ENCODE measurements around the gene ZNF221.

DNA sequence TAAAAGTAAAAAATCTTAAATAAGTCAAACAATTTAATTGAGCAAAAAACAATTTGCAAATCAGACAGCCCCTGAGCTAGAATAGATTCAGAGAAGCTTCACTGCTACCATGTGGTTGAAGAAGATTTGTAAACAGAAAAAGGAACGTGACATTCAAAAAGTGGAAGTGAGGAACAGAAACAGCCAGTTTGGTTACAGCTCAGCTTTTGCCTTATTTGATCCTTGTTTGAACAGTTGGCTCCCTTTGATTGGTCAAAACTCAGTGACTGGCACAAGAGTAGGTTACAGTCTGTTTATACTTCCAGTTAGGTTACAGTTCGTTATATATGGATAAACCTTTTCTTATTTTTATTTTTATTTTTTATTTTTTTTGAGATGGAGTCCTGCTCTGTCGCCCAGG, 5.8 kb downstream of the ZNF221 start:
- TF ChIP-seq, protein P1, sequence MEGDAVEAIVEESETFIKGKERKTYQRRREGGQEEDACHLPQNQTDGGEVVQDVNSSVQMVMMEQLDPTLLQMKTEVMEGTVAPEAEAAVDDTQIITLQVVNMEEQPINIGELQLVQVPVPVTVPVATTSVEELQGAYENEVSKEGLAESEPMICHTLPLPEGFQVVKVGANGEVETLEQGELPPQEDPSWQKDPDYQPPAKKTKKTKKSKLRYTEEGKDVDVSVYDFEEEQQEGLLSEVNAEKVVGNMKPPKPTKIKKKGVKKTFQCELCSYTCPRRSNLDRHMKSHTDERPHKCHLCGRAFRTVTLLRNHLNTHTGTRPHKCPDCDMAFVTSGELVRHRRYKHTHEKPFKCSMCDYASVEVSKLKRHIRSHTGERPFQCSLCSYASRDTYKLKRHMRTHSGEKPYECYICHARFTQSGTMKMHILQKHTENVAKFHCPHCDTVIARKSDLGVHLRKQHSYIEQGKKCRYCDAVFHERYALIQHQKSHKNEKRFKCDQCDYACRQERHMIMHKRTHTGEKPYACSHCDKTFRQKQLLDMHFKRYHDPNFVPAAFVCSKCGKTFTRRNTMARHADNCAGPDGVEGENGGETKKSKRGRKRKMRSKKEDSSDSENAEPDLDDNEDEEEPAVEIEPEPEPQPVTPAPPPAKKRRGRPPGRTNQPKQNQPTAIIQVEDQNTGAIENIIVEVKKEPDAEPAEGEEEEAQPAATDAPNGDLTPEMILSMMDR (IDR thresholded peaks at IDR 0.05; ENCODE audit: insufficient read depth, low read length, poor library complexity, severe bottlenecking) = no peak
- no peak for TF ChIP-seq EZH2phosphoT487 (conservative IDR thresholded peaks at IDR 0.05; ENCODE audit: low read length)

Measured in SU-DHL-6 (cell line).